ENCODE data around the gene TRMT112. TPM values are rescaled to one million over a fixed set of nuclear protein-coding genes. Genes with fewer than 3 reads are reported as not detected.
A peak's percentile ranks its signal among the peaks of the same experiment; 100 is the strongest.
"Not testable (repeated sequence)": the region's sequence is repeated elsewhere in the genome, so short reads cannot be mapped to it uniquely, and the experiment has no call there.

Gene TRMT112
- polyA plus RNA-seq, 10 donors = 139 to 214 (median 173) TPM

- no peak for DNase-seq
These were observed 2.4 kb downstream of the TRMT112 start for GRCh38 chr11:64314805-64315561.

- no peak for DNase-seq
These were observed 3.1 kb downstream of the TRMT112 start for GRCh38 chr11:64314146-64314804.

GRCh38 chr11:64313491-64314145 lies 3.7 kb downstream of the TRMT112 start:
- DNase-seq = peak; percentile 19 to 75 (median 47)

GRCh38 chr11:64312947-64313346 lies 4.4 kb downstream of the TRMT112 start:
- no peak for DNase-seq

- DNase-seq = not testable (repeated sequence)
These were observed 9.6 kb downstream of the TRMT112 start for GRCh38 chr11:64307795-64308194.

GRCh38 chr11:64306876-64307622 lies 10.3 kb downstream of the TRMT112 start:
- no peak for DNase-seq

GRCh38 chr11:64306563-64306875 lies 10.8 kb downstream of the TRMT112 start:
- no peak for DNase-seq

- peak; percentile 20 to 68 (median 32) for DNase-seq
These were observed 11.4 kb downstream of the TRMT112 start for GRCh38 chr11:64305691-64306562.

- DNase-seq = peak; percentile 98 to 99 (median 99)
These were observed 12.2 kb downstream of the TRMT112 start, which contains the start of gene ESRRA for GRCh38 chr11:64305075-64305690. Gene ESRRA, plus strand, starts transcription at chr11:64305524. Its CDS starts 1,656 bp downstream, at chr11:64307180.

- peak; percentile 81 to 92 (median 88) for DNase-seq
These were observed 12.9 kb downstream of the TRMT112 start for GRCh38 chr11:64304316-64305072.

- no peak for DNase-seq
These were observed 13.4 kb downstream of the TRMT112 start for GRCh38 chr11:64304032-64304315.

- DNase-seq = no peak
These were observed 14.0 kb downstream of the TRMT112 start for GRCh38 chr11:64303109-64304031.

GRCh38 chr11:64299847-64300648 lies 17.3 kb downstream of the TRMT112 start, which contains the start of gene CATSPERZ:
Gene CATSPERZ, plus strand, starts transcription at chr11:64300358. Its CDS starts 53 bp downstream, at chr11:64300411.
- no peak for DNase-seq

GRCh38 chr11:64298966-64299846 lies 18.2 kb downstream of the TRMT112 start:
- DNase-seq = peak; percentile 33 to 76 (median 42)

- DNase-seq = no peak
These were observed 19.5 kb downstream of the TRMT112 start for GRCh38 chr11:64297699-64298358.
